ENCODE measurements around the gene PRKCB.

GRCh38 chr16:23838485-23839142, 2.8 kb downstream of the PRKCB start:
- TF ChIP-seq CTCF (IDR thresholded peaks at IDR 0.05; ENCODE audit: low read depth, low read length) (no peak), EZH2phosphoT487 (IDR thresholded peaks at IDR 0.05; ENCODE audit: low read depth) (no peak; the same call in 1 of the 2 replicates)

Data from OCI-LY3 (cell line).